ENCODE results near the gene SERINC2. TPM values are rescaled to one million over a fixed set of nuclear protein-coding genes. Genes with fewer than 3 reads are reported as not detected.

SERINC2 gene
- 47.8 and 182 TPM in 2 replicates for total RNA-seq

GRCh38 chr1:31412732-31413404, at the start of gene SERINC2:
SERINC2 (plus strand) TSS chr1:31413213; CDS start chr1:31413266, 53 bp downstream.

DNA sequence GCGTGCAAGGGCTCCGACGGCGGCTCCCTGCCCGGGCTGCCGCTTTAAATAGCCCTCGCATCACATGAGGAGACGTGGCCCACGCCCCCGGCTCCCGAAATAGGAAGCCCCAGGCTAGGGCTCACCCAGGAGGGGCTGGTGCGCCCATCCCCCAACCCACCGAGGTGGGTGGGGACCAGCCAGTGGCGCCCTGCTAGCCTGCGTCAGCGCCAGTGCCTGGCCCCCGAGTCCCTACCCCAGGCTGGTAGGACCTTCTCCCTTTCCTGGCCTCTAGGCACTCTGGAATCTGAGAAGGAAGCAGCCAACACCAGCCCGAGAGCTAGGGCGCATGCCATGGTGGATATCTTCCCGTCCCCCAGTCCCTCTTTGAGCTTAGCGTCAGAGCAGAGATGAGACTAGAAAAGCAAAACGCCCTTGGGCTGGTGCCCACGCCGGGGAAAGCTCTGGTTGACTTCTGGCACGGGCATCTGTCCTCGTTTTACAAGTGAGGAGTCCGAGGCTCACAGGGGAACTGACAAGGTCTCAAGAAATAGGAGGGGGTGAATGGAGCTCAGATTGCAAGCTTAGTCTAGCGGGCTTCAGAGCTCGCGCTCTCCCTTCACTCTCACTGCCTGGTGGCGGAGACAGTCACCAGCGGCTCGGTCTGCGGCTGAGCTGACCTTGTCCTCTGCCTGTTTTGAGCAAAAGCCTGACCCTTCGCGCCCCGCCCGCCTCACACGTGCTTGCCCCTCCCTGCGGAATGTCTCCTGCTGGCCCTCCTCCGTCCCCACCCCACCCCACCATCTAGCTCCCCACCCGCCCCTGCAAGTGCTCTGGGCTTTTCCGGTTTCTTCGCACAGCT, 39.7 kb upstream of the SERINC2 start, which contains the start of gene FABP3:
Gene FABP3 (minus strand): TSS at position 21 of the 841 bp plus-strand sequence. CDS start 62 bp downstream, outside the sequence.

Other genes starting within 250 kb of the SERINC2 start
- 0.07 TPM in 1 of 2 replicates, not detected in the other for gene NKAIN1, start 173.3 kb upstream of the SERINC2 start, total RNA-seq
- gene SNRNP40, start 116.4 kb upstream of the SERINC2 start, total RNA-seq, result 78.0 and 165 TPM in 2 replicates
- gene ZCCHC17, start 116.2 kb upstream of the SERINC2 start, total RNA-seq, result 35.5 and 38.3 TPM in 2 replicates
- 0.50 TPM in 1 of 2 replicates, not detected in the other for gene FABP3, start 40.1 kb upstream of the SERINC2 start, total RNA-seq
- 88.2 and 129 TPM in 2 replicates for gene TINAGL1, start 163.3 kb downstream of the SERINC2 start, total RNA-seq
- gene HCRTR1, start 204.5 kb downstream of the SERINC2 start, total RNA-seq, result not detected in 2 replicates
- 89.3 and 109 TPM in 2 replicates for gene PEF1, start 231.7 kb downstream of the SERINC2 start, total RNA-seq

All from nasal cavity respiratory epithelium epithelial cell of viscerocranial mucosa (primary cell).